Panc1 (cell line): ENCODE measurements around the gene BRK1.

Experiments
- POLR2AphosphoS5 ChIP-seq: IDR thresholded peaks from 2 replicates; pipeline ENCODE4 v1.6.1; 2012; ENCODE audit warnings: mild to moderate bottlenecking, low read depth, low read length, moderate library complexity
- TCF7L2 ChIP-seq: IDR thresholded peaks from 2 replicates; pipeline ENCODE4 v1.6.1; 2011; ENCODE audit warnings: mild to moderate bottlenecking, low read depth, low read length, inconsistent platforms
- TF ChIP-seq, protein P1 (sequence below): fragments of 450-650 bp; IDR thresholded peaks from 2 replicates; pipeline ENCODE4 v1.5.1; 2017; ENCODE audit warnings: mild to moderate bottlenecking
- TF ChIP-seq, protein P2 (sequence below), 2 experiments: IDR thresholded peaks; 2 replicates each; pipeline ENCODE4 v1.6.1; 2011 to 2012; ENCODE audit warnings: low read depth in 2 of 2, control low read depth in 1 of 2, low read length in 1 of 2, mild to moderate bottlenecking in 1 of 2, moderate library complexity in 1 of 2; ENCODE audit not compliant: insufficient read depth in 1 of 2

DNA sequence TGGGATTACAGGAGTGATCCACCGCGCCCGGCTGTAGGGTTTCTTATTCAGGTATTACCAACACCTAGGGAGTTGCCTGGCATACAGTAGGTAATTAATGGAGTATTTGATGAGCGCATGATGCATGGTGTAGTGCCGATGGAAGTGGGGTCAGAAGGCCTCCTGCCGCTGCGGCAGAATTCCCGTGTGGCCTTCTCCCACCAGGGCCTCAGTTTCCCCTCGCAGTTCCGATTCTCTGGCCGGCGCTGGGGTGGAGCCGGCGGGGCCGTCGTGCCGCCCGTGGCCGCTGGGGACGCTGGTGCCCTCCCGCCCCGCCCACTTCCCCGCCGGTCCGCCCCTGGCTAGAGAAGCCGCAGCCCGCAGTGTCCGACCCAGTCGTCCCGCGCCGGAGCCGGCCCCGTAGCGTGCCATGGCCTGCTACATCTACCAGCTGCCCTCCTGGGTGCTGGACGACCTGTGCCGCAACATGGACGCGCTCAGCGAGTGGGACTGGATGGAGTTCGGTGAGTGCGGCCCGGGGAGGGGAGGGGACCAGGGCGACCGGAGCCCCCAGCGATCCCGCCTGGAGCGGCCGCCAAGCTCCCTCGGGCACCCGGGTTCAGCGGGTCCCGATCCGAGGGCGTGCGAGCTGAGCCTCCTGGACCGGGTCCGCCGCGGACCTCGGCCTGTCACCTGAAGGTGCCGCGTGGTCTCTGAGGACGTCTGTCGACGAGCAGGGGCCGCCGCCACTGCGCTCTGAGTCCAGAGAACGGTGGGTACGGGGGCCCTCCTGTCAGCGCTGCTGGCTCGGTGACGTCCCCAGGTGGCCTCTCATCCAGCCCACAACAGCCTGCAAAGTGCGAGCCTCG lies 49.3 kb downstream of the BRK1 start, which contains the start of gene IRAK2:
- TF ChIP-seq, protein P1, sequence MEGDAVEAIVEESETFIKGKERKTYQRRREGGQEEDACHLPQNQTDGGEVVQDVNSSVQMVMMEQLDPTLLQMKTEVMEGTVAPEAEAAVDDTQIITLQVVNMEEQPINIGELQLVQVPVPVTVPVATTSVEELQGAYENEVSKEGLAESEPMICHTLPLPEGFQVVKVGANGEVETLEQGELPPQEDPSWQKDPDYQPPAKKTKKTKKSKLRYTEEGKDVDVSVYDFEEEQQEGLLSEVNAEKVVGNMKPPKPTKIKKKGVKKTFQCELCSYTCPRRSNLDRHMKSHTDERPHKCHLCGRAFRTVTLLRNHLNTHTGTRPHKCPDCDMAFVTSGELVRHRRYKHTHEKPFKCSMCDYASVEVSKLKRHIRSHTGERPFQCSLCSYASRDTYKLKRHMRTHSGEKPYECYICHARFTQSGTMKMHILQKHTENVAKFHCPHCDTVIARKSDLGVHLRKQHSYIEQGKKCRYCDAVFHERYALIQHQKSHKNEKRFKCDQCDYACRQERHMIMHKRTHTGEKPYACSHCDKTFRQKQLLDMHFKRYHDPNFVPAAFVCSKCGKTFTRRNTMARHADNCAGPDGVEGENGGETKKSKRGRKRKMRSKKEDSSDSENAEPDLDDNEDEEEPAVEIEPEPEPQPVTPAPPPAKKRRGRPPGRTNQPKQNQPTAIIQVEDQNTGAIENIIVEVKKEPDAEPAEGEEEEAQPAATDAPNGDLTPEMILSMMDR: peak; percentile 92
- TF ChIP-seq POLR2AphosphoS5 (peak; percentile 77), TCF7L2 (no peak)
- TF ChIP-seq, protein P2, sequence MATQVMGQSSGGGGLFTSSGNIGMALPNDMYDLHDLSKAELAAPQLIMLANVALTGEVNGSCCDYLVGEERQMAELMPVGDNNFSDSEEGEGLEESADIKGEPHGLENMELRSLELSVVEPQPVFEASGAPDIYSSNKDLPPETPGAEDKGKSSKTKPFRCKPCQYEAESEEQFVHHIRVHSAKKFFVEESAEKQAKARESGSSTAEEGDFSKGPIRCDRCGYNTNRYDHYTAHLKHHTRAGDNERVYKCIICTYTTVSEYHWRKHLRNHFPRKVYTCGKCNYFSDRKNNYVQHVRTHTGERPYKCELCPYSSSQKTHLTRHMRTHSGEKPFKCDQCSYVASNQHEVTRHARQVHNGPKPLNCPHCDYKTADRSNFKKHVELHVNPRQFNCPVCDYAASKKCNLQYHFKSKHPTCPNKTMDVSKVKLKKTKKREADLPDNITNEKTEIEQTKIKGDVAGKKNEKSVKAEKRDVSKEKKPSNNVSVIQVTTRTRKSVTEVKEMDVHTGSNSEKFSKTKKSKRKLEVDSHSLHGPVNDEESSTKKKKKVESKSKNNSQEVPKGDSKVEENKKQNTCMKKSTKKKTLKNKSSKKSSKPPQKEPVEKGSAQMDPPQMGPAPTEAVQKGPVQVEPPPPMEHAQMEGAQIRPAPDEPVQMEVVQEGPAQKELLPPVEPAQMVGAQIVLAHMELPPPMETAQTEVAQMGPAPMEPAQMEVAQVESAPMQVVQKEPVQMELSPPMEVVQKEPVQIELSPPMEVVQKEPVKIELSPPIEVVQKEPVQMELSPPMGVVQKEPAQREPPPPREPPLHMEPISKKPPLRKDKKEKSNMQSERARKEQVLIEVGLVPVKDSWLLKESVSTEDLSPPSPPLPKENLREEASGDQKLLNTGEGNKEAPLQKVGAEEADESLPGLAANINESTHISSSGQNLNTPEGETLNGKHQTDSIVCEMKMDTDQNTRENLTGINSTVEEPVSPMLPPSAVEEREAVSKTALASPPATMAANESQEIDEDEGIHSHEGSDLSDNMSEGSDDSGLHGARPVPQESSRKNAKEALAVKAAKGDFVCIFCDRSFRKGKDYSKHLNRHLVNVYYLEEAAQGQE (IDR thresholded peaks at IDR 0.05; ENCODE audit: insufficient read depth in 1 of 2, low read depth in 2 of 2, low read length in 1 of 2): no peak
